HepG2 (cell line): ENCODE data around the gene FOXA1. TPM values are rescaled to one million over a fixed set of nuclear protein-coding genes. Genes with fewer than 3 reads are reported as not detected.
A peak's percentile ranks its signal among the peaks of the same experiment; 100 is the strongest.

Source experiments
- CHD4 ChIP-seq: fragments of 200-600 bp; sonication (generic); IDR thresholded peaks from 2 replicates; pipeline ENCODE4 v1.7.0; 2017; ENCODE audit warnings: mild to moderate bottlenecking, low read length, borderline replicate concordance
- GFI1 ChIP-seq: sonication (generic); formaldehyde crosslinking; IDR thresholded peaks from 2 replicates; pipeline ENCODE4 v1.5.0; 2020; ENCODE audit warnings: missing genetic modification reagents, mild to moderate bottlenecking, borderline replicate concordance
- MTF1 ChIP-seq: sonication (generic); formaldehyde crosslinking; IDR thresholded peaks from 2 replicates; pipeline ENCODE4 v1.5.0; 2020; ENCODE audit warnings: missing genetic modification reagents
- NCOR1 ChIP-seq: fragments of 200-600 bp; sonication (generic); IDR thresholded peaks from 2 replicates; pipeline ENCODE4 v1.7.0; 2017; ENCODE audit warnings: antibody characterized with exemption, low read length, borderline replicate concordance
- NKX3-1 ChIP-seq: sonication (generic); formaldehyde crosslinking; IDR thresholded peaks from 2 replicates; pipeline ENCODE4 v1.5.0; 2020; ENCODE audit warnings: missing genetic modification reagents
- NR2F6 ChIP-seq, 2 experiments: IDR thresholded peaks; 2 replicates each; pipeline ENCODE4 v1.6.1; 2016; ENCODE audit warnings: antibody characterized with exemption in 1 of 2, mild to moderate bottlenecking in 1 of 2
- TCF12 ChIP-seq, 2 experiments: fragments of 450-650 bp in 1 of 2; sonication (generic) in 1 of 2; formaldehyde crosslinking in 1 of 2; IDR thresholded peaks; 2 replicates each; pipeline versions ENCODE4 v1.6.1 to v1.8.0; 2017 to 2022; ENCODE audit warnings: antibody characterized with exemption in 1 of 2, mild to moderate bottlenecking in 1 of 2, missing genetic modification reagents in 1 of 2, moderate library complexity in 1 of 2
- TEF ChIP-seq: sonication (generic); formaldehyde crosslinking; IDR thresholded peaks from 2 replicates; pipeline ENCODE4 v1.5.0; 2020; ENCODE audit warnings: missing genetic modification reagents
- ZNF430 ChIP-seq: sonication (generic); formaldehyde crosslinking; IDR thresholded peaks from 2 replicates; pipeline ENCODE4 v1.9.0; 2021; ENCODE audit warnings: mild to moderate bottlenecking, missing genetic modification reagents
- ZNF580 ChIP-seq: IDR thresholded peaks from 2 replicates; pipeline ENCODE4 v1.6.1; 2016; ENCODE audit warnings: low read depth, borderline replicate concordance
- ZNF841 ChIP-seq: sonication (generic); formaldehyde crosslinking; IDR thresholded peaks from 2 replicates; pipeline ENCODE4 v1.8.1; 2023; ENCODE audit warnings: missing genetic modification reagents, borderline replicate concordance
- ZSCAN12 ChIP-seq: sonication (generic); formaldehyde crosslinking; IDR thresholded peaks from 2 replicates; pipeline ENCODE4 v1.9.0; 2021; ENCODE audit warnings: mild to moderate bottlenecking, missing genetic modification reagents
- polyA plus RNA-seq, 8 experiments: library from polyadenylated mRNA; depleted of rRNA in 3 of 8; stranded (reverse) in 7 of 8; unstranded in 1 of 8; fragments of >200 nt; fragmentation: Illumina TruSeq in 4 of 8; extraction: Trizol in 4 of 8; gene quantifications; 2 replicates each; pipeline versions ENCODE4 v1.2.1 to v1.2.3, GENCODE V29; 2011 to 2016; ENCODE audit warnings: low read depth in 4 of 8, missing spikeins in 1 of 8, mixed read lengths in 1 of 8; ENCODE audit not compliant: insufficient read depth in 1 of 8
- total RNA-seq, 5 experiments: library from RNA; depleted of rRNA; stranded (reverse); fragments of >200 nt; fragmentation: Illumina TruSeq; extraction: Trizol; gene quantifications; 2 replicates each; pipeline ENCODE4 v1.2.3, GENCODE V29; 2016; ENCODE audit warnings: low read depth in 1 of 5
- TF ChIP-seq, protein P1 (sequence below): sonication (generic); formaldehyde crosslinking; IDR thresholded peaks from 2 replicates; pipeline ENCODE4 v1.8.1; 2022; ENCODE audit warnings: low read depth, mild to moderate bottlenecking, missing genetic modification reagents
- TF ChIP-seq, protein P2 (sequence below), 2 experiments: sonication (generic) in 1 of 2; formaldehyde crosslinking in 1 of 2; IDR thresholded peaks; 2 replicates each; pipeline versions ENCODE4 v1.6.1 to v1.9.0; 2014 to 2022; ENCODE audit warnings: antibody characterized with exemption in 1 of 2, borderline replicate concordance in 1 of 2, inconsistent platforms in 1 of 2, low read depth in 1 of 2, missing genetic modification reagents in 1 of 2
- TF ChIP-seq, protein P3 (sequence below): sonication (generic); formaldehyde crosslinking; conservative IDR thresholded peaks from 2 replicates; pipeline ENCODE4 v1.8.0; 2022; ENCODE audit warnings: mild to moderate bottlenecking, moderate library complexity, missing genetic modification reagents

Gene FOXA1
- total and polyA plus RNA-seq, 2 of the 13 experiments (the other 11 are each of a cell fraction or from before 2014, with no cell fraction given), result 43.4 to 58.6 TPM

GRCh38 chr14:37593511-37594237 is 1.4 kb downstream of the FOXA1 start (continued):
- TF ChIP-seq, protein P1, sequence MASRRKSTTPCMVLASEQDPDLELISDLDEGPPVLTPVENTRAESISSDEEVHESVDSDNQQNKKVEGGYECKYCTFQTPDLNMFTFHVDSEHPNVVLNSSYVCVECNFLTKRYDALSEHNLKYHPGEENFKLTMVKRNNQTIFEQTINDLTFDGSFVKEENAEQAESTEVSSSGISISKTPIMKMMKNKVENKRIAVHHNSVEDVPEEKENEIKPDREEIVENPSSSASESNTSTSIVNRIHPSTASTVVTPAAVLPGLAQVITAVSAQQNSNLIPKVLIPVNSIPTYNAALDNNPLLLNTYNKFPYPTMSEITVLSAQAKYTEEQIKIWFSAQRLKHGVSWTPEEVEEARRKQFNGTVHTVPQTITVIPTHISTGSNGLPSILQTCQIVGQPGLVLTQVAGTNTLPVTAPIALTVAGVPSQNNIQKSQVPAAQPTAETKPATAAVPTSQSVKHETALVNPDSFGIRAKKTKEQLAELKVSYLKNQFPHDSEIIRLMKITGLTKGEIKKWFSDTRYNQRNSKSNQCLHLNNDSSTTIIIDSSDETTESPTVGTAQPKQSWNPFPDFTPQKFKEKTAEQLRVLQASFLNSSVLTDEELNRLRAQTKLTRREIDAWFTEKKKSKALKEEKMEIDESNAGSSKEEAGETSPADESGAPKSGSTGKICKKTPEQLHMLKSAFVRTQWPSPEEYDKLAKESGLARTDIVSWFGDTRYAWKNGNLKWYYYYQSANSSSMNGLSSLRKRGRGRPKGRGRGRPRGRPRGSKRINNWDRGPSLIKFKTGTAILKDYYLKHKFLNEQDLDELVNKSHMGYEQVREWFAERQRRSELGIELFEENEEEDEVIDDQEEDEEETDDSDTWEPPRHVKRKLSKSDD, result no peak
- TF ChIP-seq TCF12 (IDR thresholded peaks at IDR 0.05) (no peak), TCF12 (CRISPR knock-in tag; IDR thresholded peaks at IDR 0.05) (peak; percentile 23; the same call in 1 of the 2 replicates), ZSCAN12 (0 out of 2 replicates have a peak, but pooled peaks have one; percentile 25), ZNF430 (CRISPR knock-in tag) (peak; percentile 46; the same call in 1 of the 2 replicates), NCOR1 (peak; percentile 21; the same call in 1 of the 2 replicates), TEF (CRISPR knock-in tag) (0 out of 2 replicates have a peak, but pooled peaks have one; percentile 10), ZNF841 (CRISPR knock-in tag) (no peak), ZNF580 (CRISPR knock-in tag) (no peak), NR2F6 (IDR thresholded peaks at IDR 0.05) (no peak), NR2F6 (CRISPR knock-in tag; IDR thresholded peaks at IDR 0.05) (0 out of 2 replicates have a peak, but pooled peaks have one; percentile 1), NKX3-1 (peak; percentile 60; the same call in 1 of the 2 replicates), MTF1 (CRISPR knock-in tag) (0 out of 2 replicates have a peak, but pooled peaks have one; percentile 13), CHD4 (peak; percentile 38; the same call in 1 of the 2 replicates), GFI1 (0 out of 2 replicates have a peak, but pooled peaks have one; percentile 16)
- TF ChIP-seq, protein P2, sequence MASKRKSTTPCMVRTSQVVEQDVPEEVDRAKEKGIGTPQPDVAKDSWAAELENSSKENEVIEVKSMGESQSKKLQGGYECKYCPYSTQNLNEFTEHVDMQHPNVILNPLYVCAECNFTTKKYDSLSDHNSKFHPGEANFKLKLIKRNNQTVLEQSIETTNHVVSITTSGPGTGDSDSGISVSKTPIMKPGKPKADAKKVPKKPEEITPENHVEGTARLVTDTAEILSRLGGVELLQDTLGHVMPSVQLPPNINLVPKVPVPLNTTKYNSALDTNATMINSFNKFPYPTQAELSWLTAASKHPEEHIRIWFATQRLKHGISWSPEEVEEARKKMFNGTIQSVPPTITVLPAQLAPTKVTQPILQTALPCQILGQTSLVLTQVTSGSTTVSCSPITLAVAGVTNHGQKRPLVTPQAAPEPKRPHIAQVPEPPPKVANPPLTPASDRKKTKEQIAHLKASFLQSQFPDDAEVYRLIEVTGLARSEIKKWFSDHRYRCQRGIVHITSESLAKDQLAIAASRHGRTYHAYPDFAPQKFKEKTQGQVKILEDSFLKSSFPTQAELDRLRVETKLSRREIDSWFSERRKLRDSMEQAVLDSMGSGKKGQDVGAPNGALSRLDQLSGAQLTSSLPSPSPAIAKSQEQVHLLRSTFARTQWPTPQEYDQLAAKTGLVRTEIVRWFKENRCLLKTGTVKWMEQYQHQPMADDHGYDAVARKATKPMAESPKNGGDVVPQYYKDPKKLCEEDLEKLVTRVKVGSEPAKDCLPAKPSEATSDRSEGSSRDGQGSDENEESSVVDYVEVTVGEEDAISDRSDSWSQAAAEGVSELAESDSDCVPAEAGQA (IDR thresholded peaks at IDR 0.05; ENCODE audit: low read depth), result no peak
- TF ChIP-seq, protein P2 (CRISPR knock-in tag; IDR thresholded peaks at IDR 0.05; ENCODE audit: borderline replicate concordance), result no peak
- TF ChIP-seq, protein P3, sequence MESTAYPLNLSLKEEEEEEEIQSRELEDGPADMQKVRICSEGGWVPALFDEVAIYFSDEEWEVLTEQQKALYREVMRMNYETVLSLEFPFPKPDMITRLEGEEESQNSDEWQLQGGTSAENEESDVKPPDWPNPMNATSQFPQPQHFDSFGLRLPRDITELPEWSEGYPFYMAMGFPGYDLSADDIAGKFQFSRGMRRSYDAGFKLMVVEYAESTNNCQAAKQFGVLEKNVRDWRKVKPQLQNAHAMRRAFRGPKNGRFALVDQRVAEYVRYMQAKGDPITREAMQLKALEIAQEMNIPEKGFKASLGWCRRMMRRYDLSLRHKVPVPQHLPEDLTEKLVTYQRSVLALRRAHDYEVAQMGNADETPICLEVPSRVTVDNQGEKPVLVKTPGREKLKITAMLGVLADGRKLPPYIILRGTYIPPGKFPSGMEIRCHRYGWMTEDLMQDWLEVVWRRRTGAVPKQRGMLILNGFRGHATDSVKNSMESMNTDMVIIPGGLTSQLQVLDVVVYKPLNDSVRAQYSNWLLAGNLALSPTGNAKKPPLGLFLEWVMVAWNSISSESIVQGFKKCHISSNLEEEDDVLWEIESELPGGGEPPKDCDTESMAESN (CRISPR knock-in tag), result no peak
